Endothelial cell of umbilical vein (primary cell): ENCODE results near the gene WIPF3. TPM values are rescaled to one million over a fixed set of nuclear protein-coding genes. Genes with fewer than 3 reads are reported as not detected.

Experiments
- BruUV-seq: library from RNA; stranded (reverse); fragments of 400-500 nt; replicated peaks from 2 replicates; lab custom pipeline; 2021; lab: Mats Ljungman, UMichigan
- CTCF ChIA-PET: fragments of 300-600, 350-600 bp; sonication (Branson Sonifier 250); formaldehyde crosslinking; loops from one replicate; lab custom pipeline; 2021; ENCODE audit warnings: antibody characterized with exemption, inconsistent platforms; lab: Charles Lee
- POLR2A ChIA-PET: fragments of 300-600, 350-600 bp; sonication (Branson Sonifier 250); formaldehyde crosslinking; loops from one replicate; lab custom pipeline; 2021; ENCODE audit warnings: antibody characterized with exemption, inconsistent platforms; lab: Charles Lee
- DNase-seq: peaks from one replicate; pipeline ENCODE4 v3.0.0-alpha.2; 2011; ENCODE audit warnings: low read depth, low spot score
- FAIRE-seq: peaks from 2 replicates; lab custom pipeline; 2011; peaks lifted over from hg19 to GRCh38; lab: Jason Lieb, UNC
- H2AFZ ChIP-seq: 2 replicates; pipeline ENCODE4 v1.6.0; 2012; ENCODE audit warnings: low read depth, low read length, control low read depth, inconsistent platforms
- H3K27ac ChIP-seq: 2 replicates; pipeline ENCODE4 v1.5.1; 2011; ENCODE audit warnings: low read depth, mild to moderate bottlenecking, control low read depth, low read length, moderate library complexity; ENCODE audit not compliant: insufficient read depth
- H3K27me3 ChIP-seq, 2 experiments: 2 replicates each; pipeline versions ENCODE4 v1.6.0 to v1.6.1; 2011; ENCODE audit warnings: low read length in 2 of 2, mixed read lengths in 1 of 2; ENCODE audit not compliant: control insufficient read depth in 2 of 2, insufficient read depth in 2 of 2
- H3K36me3 ChIP-seq, 2 experiments: 2 replicates in 1 of 2; 3 replicates in 1 of 2; pipeline ENCODE4 v1.5.1; 2011; ENCODE audit warnings: low read length in 2 of 2, mild to moderate bottlenecking in 1 of 2, moderate library complexity in 1 of 2; ENCODE audit not compliant: control insufficient read depth in 2 of 2, insufficient read depth in 2 of 2; ENCODE audit errors: extremely low read depth in 1 of 2
- H3K4me1 ChIP-seq: 3 replicates; pipeline ENCODE4 v1.5.1; 2011; ENCODE audit warnings: mild to moderate bottlenecking, low read length; ENCODE audit not compliant: control insufficient read depth, insufficient read depth; ENCODE audit errors: extremely low read depth
- H3K4me2 ChIP-seq: 2 replicates; pipeline ENCODE4 v1.6.1; 2011; ENCODE audit warnings: low read length, control low read depth, mixed read lengths; ENCODE audit not compliant: insufficient read depth
- H3K4me3 ChIP-seq, 3 experiments: fragments of 200-600 bp in 1 of 3; sonication (generic), shearing (Covaris generic) in 1 of 3; replicated peaks in 1 of 3; 2 replicates each; pipeline ENCODE4 v1.5.1; 2011 to 2016; ENCODE audit warnings: control low read depth in 3 of 3, low read length in 3 of 3, mild to moderate bottlenecking in 2 of 3, inconsistent platforms in 1 of 3, low read depth in 1 of 3, moderate library complexity in 1 of 3; ENCODE audit not compliant: insufficient read depth in 1 of 3
- H3K79me2 ChIP-seq: 2 replicates; pipeline ENCODE4 v1.6.0; 2012; ENCODE audit warnings: low read length, inconsistent platforms; ENCODE audit not compliant: control insufficient read depth, insufficient read depth
- H3K9ac ChIP-seq: replicated peaks from 2 replicates; pipeline ENCODE3; 2011; ENCODE audit warnings: low read length, control low read depth; ENCODE audit not compliant: insufficient read depth; ENCODE audit errors: extremely low read depth
- H3K9me1 ChIP-seq: replicated peaks from 3 replicates; pipeline ENCODE4 v1.6.0; 2011; ENCODE audit warnings: mild to moderate bottlenecking, low read length; ENCODE audit not compliant: control insufficient read depth, insufficient read depth; ENCODE audit errors: extremely low read depth
- H3K9me3 ChIP-seq: replicated peaks from 2 replicates; pipeline ENCODE4 v1.5.1; 2012; ENCODE audit warnings: low read length, inconsistent platforms; ENCODE audit not compliant: control insufficient read depth, insufficient read depth
- H4K20me1 ChIP-seq: replicated peaks from 2 replicates; pipeline ENCODE3; 2011; ENCODE audit warnings: mild to moderate bottlenecking, low read length; ENCODE audit not compliant: control insufficient read depth, insufficient read depth; ENCODE audit errors: extremely low read depth
- CTCF ChIP-seq, 2 donors: IDR thresholded peaks; 1 replicate in 1 of 2; 2 replicates in 1 of 2; pipeline ENCODE4 v1.5.1; 2011; ENCODE audit warnings: low read length in 2 of 2, mild to moderate bottlenecking in 2 of 2, moderate library complexity in 2 of 2, control low read depth in 1 of 2, inconsistent platforms in 1 of 2, low read depth in 1 of 2; ENCODE audit not compliant: insufficient read depth in 1 of 2; ENCODE audit errors: extremely low read depth in 1 of 2
- EZH2 ChIP-seq: IDR thresholded peaks from 2 replicates; pipeline ENCODE4 v1.6.1; 2012; ENCODE audit warnings: borderline replicate concordance, low read depth, mild to moderate bottlenecking, moderate library complexity, low read length, inconsistent platforms; ENCODE audit not compliant: severe bottlenecking
- FOS ChIP-seq: IDR thresholded peaks from 2 replicates; pipeline ENCODE4 v1.6.1; 2011; ENCODE audit warnings: mild to moderate bottlenecking, low read length, moderate library complexity, borderline replicate concordance; ENCODE audit not compliant: insufficient read depth
- GATA2 ChIP-seq: IDR thresholded peaks from 2 replicates; pipeline ENCODE4 v1.7.0; 2011; ENCODE audit warnings: low read depth, mild to moderate bottlenecking, moderate library complexity, mixed read lengths, low read length; ENCODE audit not compliant: insufficient read length, insufficient read depth
- JUN ChIP-seq: IDR thresholded peaks from 2 replicates; pipeline ENCODE4 v1.6.1; 2011; ENCODE audit warnings: borderline replicate concordance, low read depth; ENCODE audit not compliant: insufficient read length, insufficient read depth
- MYC ChIP-seq: IDR thresholded peaks from one replicate; pipeline ENCODE4 v1.6.1; 2011; ENCODE audit warnings: mild to moderate bottlenecking, low read depth, low read length
- POLR2A ChIP-seq: IDR thresholded peaks from 2 replicates; pipeline ENCODE4 v1.6.1; 2012; ENCODE audit warnings: low read depth, mild to moderate bottlenecking, control low read depth, low read length
- POLR2AphosphoS5 ChIP-seq: IDR thresholded peaks from 2 replicates; pipeline ENCODE4 v1.6.1; 2012; ENCODE audit warnings: low read depth, mild to moderate bottlenecking, control low read depth, low read length, moderate library complexity; ENCODE audit not compliant: insufficient read depth
- dilution Hi-C: fragments of 300-500 bp; cut with MboI; formaldehyde crosslinking; loops from one replicate; pipeline ENCODE4 v1.15.0; 2019; ENCODE audit warnings: low sequenced_read_pairs; ENCODE audit not compliant: extremely low pct_ligation_motif_present
- intact Hi-C: fragments of 100-400 bp; cut with micrococcal nuclease; formaldehyde crosslinking; loops from one replicate; pipeline ENCODE4 v1.10.0; 2022
- polyA plus RNA-seq, 4 experiments: library from polyadenylated mRNA; depleted of rRNA in 3 of 4; stranded (reverse) in 3 of 4; unstranded in 1 of 4; fragments of >200 nt; gene quantifications; 2 replicates each; pipeline versions ENCODE4 v1.2.1 to v1.2.3, GENCODE V29; 2011 to 2012; ENCODE audit warnings: missing spikeins in 1 of 4
- total RNA-seq: library from RNA; stranded (reverse); gene quantifications from 2 replicates; pipeline ENCODE4 v1.2.3, GENCODE V29; 2021
- TF ChIP-seq, protein P1 (sequence below): IDR thresholded peaks from 2 replicates; pipeline ENCODE4 v1.6.1; 2011; ENCODE audit not compliant: insufficient read depth, insufficient read length

Gene WIPF3
- total and polyA plus RNA-seq, 2 donors (not counting 3 experiments of a cell fraction or from before 2014, with no cell fraction given), result 0.01 to 0.35 TPM

DNA sequence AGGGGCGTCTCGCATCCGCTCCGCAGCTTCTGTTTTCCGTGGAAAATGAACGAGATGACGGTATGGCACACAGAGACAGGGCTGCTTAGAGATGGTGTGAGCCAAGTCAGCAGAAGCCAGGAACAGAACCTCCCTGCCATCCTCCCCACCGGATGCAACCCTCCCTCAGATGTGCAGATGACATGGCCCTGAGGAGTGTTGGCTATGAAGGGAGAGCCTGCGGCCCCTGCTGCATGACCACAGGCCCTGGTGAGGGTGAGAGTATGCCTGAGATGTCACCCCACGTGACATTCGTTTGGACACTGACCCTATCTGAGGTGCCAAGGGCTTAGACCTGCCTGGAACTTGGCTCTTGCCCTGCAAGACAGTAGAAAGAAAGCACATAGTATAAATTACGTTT lies 29.4 kb downstream of the WIPF3 start:
- Histone ChIP-seq H3K36me3 (no peaks in the 10 kb centered on the region), H3K4me3 (no peak overlapping the region), H3K4me2 (no peak overlapping the region), H3K9ac (no peak overlapping the region), H3K9me1 (no peaks in the 10 kb centered on the region), H3K9me3 (no peaks in the 10 kb centered on the region), H4K20me1 (no peaks in the 10 kb centered on the region), H3K27me3 (peaks cover 2 to 4% of the 10 kb centered on the region in 2 experiments), H3K79me2 (no peaks in the 10 kb centered on the region), H3K4me1 (no peaks in the 10 kb centered on the region), H2AFZ (no peak overlapping the region), H3K27ac (no peak overlapping the region)
- no peak for DNase-seq
- FAIRE-seq, result no peak
- BruUV-seq, result no TSS peak
- CTCF ChIA-PET, result no interaction called here
- POLR2A ChIA-PET, result no interaction called here
- no peak for TF ChIP-seq FOS
- TF ChIP-seq GATA2, result no peak
- no peak for TF ChIP-seq EZH2
- TF ChIP-seq JUN, result no peak
- no peak for TF ChIP-seq CTCF (IDR thresholded peaks at IDR 0.05; ENCODE audit: extremely low read depth in 1 of 2, insufficient read depth in 1 of 2, low read depth in 1 of 2, low read length in 2 of 2)
- TF ChIP-seq, protein P1, sequence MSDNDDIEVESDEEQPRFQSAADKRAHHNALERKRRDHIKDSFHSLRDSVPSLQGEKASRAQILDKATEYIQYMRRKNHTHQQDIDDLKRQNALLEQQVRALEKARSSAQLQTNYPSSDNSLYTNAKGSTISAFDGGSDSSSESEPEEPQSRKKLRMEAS, result no peak
- no peak for TF ChIP-seq POLR2AphosphoS5
- no peak for TF ChIP-seq MYC
- TF ChIP-seq POLR2A, result no peak
- dilution Hi-C loops, result no loop called here
- intact Hi-C loops, result no loop called here
